Measurements from ENCODE around the gene AP5S1. TPM values are rescaled to one million over a fixed set of nuclear protein-coding genes. Genes with fewer than 3 reads are reported as not detected.
"Not testable (repeated sequence)": the region's sequence is repeated elsewhere in the genome, so short reads cannot be mapped to it uniquely, and the experiment has no call there.

Gene AP5S1
- total RNA-seq, 1 experiment from 2014 or later, result 25.5 TPM

GRCh38 chr20:3789201-3789600 is 31.1 kb upstream of the AP5S1 start:
- not testable (repeated sequence) for DNase-seq (ENCODE audit: low read depth)

GRCh38 chr20:3794168-3794567 is 26.2 kb upstream of the AP5S1 start:
- DNase-seq (ENCODE audit: low read depth), result not testable (repeated sequence)

- DNase-seq (ENCODE audit: low read depth), result no peak
Measured at GRCh38 chr20:3794701-3795420, 25.5 kb upstream of the AP5S1 start.

DNA sequence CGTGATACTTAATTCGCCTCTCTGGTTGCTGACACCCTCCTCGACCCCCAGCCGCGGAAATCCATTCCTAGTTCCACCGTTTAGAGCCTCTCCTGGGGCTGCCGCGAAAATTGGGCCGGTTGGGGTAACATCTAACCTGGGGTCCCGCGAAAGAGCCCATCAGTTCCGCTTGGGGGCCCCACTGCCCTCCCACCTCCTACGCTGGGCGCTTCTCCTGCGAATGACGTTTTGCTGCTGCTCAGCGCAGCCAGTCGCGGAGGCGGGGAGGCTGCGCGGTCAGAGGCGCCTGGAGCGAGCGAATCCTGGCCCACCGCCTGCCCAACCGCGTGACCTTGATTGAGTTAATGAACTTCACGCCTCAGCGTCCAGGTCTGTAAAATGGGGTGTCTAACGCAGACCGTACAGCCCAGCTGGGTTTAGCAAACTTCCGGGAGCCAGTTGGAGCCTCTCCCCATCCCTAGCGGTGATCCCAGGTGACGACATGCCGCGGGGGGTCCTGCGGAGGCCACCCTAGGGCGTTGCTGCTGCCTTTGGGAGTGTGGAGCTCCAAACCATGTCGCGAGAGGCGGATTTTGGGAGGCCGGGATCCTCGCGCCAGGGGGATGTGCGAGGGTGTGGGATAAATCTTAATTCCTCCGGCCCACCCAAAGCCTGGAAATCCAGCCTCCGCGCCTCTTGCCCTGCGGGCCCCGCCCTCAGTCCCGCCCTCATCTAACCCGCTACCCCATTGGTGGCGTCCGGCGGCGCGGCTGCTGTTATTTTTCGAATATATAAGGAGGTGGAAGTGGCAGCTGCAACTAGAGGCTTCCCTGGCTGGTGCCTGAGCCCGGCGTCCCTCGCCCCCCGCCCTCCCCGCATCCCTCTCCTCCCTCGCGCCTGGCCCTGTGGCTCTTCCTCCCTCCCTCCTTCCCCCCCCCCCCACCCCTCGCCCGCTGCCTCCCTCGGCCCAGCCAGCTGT is 24.6 kb upstream of the AP5S1 start, which contains the start of gene CDC25B:
Gene CDC25B (plus strand): TSS at position 800 of the 958 bp plus-strand sequence. CDS start 222 bp downstream, outside the sequence.
- peak; percentile 97 for DNase-seq (ENCODE audit: low read depth)

DNA sequence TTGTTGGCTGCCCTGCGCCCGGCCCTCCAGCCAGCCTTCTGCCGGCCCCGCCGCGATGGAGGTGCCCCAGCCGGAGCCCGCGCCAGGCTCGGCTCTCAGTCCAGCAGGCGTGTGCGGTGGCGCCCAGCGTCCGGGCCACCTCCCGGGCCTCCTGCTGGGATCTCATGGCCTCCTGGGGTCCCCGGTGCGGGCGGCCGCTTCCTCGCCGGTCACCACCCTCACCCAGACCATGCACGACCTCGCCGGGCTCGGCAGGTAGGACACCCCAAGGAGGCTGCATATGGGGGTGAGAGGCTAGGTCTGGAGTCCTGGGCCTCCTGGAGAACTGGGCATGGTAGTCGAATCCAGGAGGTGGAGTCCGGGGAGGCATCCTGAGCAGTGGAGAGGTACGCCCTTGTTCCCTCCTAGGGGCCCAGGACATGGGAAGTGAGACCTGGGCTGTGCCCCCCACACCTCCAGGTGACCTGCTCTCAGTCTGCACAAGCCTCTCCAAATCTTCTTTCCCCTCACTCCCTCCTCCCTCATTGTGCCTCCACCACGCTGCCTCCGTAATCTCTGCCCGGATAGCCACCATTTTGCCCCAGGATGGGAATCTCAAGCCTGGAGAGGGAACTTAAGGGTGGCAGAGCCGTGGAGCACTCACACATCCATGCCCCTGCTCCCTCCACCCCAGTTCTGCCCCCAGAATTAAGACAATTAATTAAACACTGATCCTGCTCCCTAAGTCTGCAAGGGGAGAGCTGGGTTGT is 23.7 kb upstream of the AP5S1 start:
- DNase-seq (ENCODE audit: low read depth), result peak; percentile 37

GRCh38 chr20:3797226-3797545 is 23.2 kb upstream of the AP5S1 start:
- no peak for DNase-seq (ENCODE audit: low read depth)

DNA sequence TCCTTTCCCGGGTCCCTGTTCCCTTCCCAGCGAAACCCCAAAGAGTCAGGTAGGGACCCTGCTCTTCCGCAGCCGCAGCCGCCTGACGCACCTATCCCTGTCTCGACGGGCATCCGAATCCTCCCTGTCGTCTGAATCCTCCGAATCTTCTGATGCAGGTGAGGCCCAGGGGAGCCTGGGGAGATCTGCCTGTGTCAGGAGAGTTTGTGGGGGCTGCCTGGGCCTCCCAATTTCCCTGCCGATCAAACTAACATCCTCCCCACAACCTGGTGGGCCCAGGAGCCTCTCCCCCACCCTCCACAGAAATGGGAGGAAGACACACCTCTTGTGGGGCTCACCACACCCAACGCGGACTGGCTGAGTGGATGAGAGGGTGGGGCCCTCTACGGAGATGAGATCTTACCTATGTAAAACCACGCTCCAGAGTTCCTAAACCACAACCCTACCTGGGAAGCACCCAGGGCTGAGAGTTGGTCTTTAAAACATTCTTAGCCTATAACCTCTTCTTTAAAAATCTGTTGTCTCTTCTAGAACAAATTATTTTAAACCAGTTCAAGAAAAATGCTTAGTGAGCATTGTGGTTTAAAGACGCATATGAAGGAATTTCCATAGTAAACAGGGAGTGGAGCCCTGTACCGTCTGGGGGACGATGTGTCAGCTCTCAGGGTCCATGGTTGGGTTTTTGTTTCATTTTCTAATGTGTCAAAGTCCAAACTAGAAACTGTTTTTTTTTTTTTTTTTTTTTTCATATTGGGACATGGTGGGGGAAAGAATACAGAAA is 22.6 kb upstream of the AP5S1 start:
- peak; percentile 36 for DNase-seq (ENCODE audit: low read depth)

GRCh38 chr20:3798373-3798768 is 22.0 kb upstream of the AP5S1 start:
- DNase-seq (ENCODE audit: low read depth), result no peak

DNA sequence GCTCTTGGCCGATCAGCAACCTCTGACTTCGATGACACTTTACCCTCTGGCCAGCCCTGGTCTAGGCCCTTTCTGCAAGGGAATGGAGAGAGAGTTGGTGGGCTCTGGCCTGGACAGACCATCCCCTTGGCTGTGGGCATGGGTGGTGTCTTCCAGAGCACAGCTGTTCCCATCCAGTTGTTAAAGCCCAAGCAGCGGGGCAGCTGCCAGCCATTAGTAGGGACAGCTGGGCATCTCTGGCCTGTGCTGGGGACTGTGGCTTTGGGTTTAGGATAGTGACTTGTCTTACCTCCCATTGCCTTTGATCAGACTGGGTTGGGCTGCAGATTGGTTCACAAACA is 21.5 kb upstream of the AP5S1 start:
- peak; percentile 76 for DNase-seq (ENCODE audit: low read depth)

- DNase-seq (ENCODE audit: low read depth), result no peak
Measured at GRCh38 chr20:3800256-3800877, 20.0 kb upstream of the AP5S1 start.

DNA sequence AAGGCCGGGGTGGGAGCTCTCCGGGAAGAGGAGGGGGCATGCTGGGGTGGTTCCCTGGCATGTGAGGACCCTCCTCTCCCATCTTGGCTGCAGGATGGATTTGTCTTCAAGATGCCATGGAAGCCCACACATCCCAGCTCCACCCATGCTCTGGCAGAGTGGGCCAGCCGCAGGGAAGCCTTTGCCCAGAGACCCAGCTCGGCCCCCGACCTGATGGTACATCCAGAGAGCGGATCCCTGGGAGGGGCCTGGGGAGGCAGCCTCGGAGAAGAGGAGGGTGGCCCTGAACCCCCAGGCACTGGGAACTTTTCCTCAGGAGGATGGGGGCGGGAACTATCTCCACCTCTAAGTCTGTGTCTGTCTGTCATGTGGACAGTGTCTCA is 19.5 kb upstream of the AP5S1 start:
- no peak for DNase-seq (ENCODE audit: low read depth)

GRCh38 chr20:3801299-3801698 is 19.0 kb upstream of the AP5S1 start:
- DNase-seq (ENCODE audit: low read depth), result no peak

- DNase-seq (ENCODE audit: low read depth), result no peak
Measured at GRCh38 chr20:3801846-3802245, 18.5 kb upstream of the AP5S1 start.

DNA sequence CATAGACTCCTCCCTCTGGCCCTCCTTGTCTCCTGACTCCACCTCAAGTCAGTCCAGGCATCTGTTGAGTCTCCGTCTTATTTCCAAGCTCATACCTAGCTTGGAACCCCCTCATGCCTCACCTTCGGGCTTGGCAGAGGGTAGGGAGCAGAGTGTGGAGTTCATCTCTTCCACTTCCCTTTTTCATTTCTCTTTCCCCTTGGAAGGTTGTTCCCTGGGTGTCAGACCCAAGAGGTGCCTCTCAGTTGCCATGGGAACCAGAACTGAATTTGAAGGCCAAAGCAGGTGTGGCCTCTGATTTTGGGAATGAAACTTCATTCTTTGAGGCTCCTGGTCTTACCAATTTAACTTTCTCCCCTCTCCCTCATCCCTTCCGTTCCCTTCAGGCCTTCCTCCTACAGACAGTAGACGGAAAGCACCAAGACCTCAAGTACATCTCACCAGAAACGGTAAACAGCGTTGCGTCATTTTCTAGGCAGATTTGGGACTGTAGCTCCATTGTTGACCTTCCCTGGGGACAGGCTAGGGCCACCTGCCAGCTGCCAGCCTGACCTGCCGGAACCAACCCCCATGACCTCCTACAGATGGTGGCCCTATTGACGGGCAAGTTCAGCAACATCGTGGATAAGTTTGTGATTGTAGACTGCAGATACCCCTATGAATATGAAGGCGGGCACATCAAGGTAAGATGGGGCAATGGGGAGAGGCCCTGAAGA is 17.7 kb upstream of the AP5S1 start:
- DNase-seq (ENCODE audit: low read depth), result no peak

DNA sequence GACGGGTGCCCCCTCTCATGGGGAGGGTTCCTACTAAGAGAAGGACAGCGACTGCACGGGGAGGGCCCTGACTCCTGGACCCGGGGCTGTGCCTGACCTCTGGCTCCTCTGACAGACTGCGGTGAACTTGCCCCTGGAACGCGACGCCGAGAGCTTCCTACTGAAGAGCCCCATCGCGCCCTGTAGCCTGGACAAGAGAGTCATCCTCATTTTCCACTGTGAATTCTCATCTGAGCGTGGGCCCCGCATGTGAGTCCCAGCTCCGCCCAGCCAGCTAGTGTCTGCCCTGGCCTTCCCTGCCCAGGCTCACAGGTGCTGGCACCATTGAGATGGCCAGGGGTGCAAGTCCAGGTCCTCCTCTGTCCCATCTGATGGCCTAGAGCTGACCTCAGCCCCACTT is 17.1 kb upstream of the AP5S1 start:
- no peak for DNase-seq (ENCODE audit: low read depth)

- no peak for DNase-seq (ENCODE audit: low read depth)
Measured at GRCh38 chr20:3803854-3804253, 16.5 kb upstream of the AP5S1 start.

DNA sequence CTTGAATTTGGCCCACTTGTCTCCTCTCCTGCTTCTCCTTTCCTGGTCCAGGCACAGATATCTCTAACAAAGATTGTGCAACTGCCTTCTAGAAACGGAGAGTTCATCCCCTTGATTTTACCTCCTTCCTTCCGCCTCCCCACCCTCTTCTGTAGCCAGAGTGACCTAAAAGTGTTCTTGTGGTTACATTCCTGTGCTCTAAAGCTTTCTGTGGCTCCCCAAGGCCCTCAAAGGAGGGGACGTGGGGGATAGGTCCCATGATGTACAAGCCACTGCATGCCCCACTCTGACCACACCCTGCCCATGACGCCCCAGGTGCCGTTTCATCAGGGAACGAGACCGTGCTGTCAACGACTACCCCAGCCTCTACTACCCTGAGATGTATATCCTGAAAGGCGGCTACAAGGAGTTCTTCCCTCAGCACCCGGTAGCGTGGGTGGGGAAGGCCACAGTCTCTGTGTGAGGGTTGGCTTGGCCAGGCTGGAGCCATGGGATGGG is 16.0 kb upstream of the AP5S1 start:
- no peak for DNase-seq (ENCODE audit: low read depth)

DNA sequence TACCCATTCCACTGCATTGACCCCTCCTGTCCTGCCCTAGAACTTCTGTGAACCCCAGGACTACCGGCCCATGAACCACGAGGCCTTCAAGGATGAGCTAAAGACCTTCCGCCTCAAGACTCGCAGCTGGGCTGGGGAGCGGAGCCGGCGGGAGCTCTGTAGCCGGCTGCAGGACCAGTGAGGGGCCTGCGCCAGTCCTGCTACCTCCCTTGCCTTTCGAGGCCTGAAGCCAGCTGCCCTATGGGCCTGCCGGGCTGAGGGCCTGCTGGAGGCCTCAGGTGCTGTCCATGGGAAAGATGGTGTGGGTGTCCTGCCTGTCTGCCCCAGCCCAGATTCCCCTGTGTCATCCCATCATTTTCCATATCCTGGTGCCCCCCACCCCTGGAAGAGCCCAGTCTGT is 15.6 kb upstream of the AP5S1 start:
- no peak for DNase-seq (ENCODE audit: low read depth)

DNA sequence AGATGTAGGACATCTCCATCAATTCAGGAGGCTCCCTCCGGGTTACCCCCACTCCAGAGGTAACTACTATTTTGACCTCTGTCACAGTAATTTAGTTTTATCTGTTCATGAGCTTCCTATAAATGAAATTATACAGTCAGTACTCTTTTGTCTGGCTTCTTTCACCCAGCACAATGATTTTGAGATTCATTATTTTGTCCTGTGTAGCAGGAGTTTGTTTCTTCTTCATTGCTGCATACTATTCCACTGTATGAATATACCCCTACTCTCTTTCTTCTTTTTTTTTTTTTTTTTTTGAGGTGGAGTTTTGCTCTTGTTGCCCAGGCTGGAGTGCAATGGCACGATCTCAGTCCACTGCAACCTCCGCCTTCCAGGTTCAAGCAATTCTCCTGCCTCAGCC is 11.8 kb upstream of the AP5S1 start:
- DNase-seq (ENCODE audit: low read depth), result no peak

Data from LHCN-M2 (cell line).